Stimulated activated CD4-positive, alpha-beta T cell treated with anti-CD3 and anti-CD28 coated beads, Interleukin-1b, Interleukin-23, amount 100 ng/mL, for 1 hour (primary cell): Measurements from ENCODE around the gene PCCA.

Experiments used
- DNase-seq, 2 donors: peaks; one replicate each; pipeline ENCODE4 v3.0.0-alpha.2; 2020; ENCODE audit warnings: low read depth in 2 of 2

PCCA gene

DNA sequence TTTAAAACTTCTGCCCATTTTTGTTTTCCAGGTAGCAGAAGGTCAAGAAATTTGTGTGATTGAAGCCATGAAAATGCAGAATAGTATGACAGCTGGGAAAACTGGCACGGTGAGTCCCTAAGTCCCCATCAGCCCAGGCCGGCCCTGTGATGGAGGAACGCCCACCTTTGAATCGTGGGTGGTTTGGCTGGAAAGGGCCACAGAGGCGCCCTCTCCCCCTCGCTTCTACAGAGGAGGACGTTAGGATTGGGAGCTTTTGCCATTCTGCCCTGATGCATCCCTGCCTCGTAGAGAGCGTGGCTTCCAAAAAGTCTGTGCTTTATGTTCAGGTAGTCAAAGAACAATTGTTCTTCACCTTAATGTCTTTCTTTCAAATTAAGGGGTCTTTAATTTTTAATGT is 438.8 kb downstream of the PCCA start:
- DNase-seq = no peak

GRCh38 chr13:100528353-100528752 is 439.5 kb downstream of the PCCA start:
- DNase-seq = no peak

GRCh38 chr13:100528820-100529219 is 439.9 kb downstream of the PCCA start:
- DNase-seq = no peak

DNA sequence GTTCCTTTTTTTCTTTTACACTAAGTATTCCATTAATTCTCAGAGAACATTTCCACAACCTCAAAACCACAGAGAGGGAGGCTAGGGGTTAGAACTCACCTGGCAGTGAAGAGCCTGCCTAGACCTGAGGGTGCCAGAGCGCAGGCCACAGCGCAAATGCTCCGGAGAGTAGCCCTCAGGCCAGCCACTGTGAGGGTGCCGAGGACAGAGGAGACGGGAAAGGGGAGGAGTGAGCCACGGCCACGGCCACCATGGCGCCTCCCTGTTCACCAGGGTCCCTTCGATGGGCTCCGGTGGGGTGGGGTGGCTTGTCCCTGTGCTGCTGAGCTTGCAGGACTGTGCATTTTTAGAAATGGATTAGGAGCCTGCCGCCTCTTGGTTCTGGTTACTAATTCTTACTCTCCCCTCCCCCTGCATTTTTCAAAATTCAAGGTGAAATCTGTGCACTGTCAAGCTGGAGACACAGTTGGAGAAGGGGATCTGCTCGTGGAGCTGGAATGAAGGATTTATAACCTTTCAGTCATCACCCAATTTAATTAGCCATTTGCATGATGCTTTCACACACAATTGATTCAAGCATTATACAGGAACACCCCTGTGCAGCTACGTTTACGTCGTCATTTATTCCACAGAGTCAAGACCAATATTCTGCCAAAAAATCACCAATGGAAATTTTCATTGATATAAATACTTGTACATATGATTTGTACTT is 440.9 kb downstream of the PCCA start:
- DNase-seq = no peak

DNA sequence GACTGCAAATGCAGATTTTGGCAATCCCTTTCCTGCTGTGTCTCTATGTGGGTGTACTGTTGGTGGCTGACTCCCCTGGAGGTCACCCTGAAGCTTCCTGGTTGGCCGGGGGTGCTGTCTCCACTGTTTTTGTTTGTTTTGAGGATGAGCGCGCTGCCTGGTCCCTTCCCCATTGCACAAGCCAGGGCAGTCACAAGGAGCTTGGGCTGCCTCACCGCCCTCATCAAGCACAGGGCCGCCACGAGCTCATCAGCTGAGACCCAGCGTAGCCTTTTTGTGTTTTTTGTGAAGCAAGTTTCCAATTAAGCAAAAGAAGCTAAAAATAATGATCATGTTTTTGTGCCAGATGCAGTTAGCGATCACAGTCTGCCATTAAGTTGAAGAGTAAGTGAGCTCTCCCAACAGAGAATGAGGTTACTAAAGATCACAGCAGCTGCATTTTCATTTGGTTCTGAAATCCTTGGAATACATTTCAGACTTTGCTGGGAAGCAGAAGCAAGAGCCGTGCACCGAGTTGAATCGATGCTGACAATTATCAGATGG is 441.8 kb downstream of the PCCA start:
- no peak for DNase-seq

DNA sequence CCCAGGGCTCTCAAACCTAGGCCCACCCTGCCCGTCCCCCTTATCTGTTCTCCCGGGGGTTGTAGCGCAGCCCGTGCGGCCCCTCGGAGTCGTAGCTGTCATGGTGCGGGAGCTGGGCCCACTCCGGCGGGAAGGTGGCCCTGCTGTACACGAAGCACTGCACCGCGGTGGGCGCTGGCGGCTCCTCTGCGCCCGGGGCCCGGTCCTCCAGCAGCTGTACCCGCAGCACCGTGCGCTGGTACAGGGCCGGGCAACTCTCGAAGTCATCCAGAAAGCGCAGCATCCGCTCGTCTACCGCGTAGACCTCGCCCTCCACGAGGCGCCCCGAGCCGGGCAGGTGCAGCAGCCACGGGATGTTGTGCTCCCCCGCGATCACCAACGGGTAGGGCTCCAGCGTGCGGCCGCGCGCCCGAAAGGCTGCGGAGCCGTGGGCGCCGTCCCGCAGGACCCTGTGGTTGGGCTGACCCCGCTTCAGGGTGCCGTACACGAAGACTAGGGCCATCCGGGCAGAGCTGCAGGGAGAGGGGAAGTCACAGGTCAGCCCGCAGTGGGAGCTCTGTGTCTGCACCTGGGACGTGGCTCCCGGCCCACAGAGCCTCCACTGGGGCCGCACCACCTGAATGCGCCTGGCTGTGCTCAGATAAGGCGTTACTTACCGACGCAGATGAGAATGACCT is 443.3 kb downstream of the PCCA start:
- DNase-seq = no peak

GRCh38 chr13:100532836-100533435 is 444.0 kb downstream of the PCCA start:
- no peak for DNase-seq

DNA sequence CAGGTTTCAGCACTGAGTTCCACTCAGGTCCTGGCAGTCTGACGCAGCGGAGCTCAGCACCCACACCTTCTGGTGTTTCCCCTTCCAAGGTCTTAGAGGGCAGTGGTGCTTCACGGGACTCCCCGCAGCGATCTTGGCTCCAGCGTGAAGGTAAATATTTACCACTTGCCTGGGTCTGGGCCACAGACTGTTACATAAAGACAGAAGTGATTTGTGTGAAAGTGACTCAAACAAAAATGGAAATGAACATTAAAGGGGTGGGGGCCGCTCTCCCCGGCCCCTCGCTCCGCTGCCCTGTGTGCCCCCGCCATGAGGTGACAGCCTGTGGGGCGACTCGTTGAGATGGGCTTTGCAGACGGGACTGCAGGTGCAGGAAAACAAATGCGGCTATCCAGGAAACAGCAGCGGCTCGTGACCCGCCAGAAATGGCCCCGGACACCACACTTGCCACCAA is 444.7 kb downstream of the PCCA start:
- no peak for DNase-seq

GRCh38 chr13:100534147-100534843 is 445.4 kb downstream of the PCCA start:
- no peak for DNase-seq

GRCh38 chr13:100534911-100535310 is 446.0 kb downstream of the PCCA start:
- no peak for DNase-seq

DNA sequence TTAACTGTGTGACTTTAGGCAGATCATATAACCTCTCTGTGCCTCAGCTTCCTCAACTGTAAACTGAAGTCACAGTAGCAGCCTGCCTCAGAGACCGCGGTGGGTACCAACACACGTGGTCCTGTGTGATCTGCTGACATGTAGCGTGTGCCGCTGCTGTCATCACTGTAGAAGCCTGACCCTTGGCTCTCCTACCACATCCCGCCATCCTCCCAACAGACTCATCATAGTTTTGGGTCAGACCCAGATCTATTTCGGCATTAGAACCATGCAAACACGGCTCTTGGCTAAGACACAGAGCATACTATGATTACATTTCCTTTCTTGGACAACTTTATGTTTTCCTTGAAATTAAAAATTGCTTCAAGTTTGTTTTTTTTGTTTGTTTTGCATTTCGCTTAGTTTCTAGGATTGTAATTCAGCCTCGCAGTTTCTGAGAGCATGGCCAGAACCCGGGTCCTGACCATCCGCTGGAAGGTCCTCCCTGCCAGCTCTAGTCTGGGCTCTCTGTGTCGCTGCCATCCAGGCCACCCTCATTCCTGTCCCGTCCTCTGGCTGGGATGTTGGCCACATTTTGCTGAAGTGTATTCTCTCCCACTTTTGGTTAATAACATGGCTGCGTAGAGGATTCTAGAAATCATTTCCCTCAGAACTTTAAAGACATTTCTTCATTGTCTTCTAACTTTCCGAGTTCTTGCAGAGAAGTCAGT is 446.7 kb downstream of the PCCA start:
- DNase-seq = no peak

DNA sequence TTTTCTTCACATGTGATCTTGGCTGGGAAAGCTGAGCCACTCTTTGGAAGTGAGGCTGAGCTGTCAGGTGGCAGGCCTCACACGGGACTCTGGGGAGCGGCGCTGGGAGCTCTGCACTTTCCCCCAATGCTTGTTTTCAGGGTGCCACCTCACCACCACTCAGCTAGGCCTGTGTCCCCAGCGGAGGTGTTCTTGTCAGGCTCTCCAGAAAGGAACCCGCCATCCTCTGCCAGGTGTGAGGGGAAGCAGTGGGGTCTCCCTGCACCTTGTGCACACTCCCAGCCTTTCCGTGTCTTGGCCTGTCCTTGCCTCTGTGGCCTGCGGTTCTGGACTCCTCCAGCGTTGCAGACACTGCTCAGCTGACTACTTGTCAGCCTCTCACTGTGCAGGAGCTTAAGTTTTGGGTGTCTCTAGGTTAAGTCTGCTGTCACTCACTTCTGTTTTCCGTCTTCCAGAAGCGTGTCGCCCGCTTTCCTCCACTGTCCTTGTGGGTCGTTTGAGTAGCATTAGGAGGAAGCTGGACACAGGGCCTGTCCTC is 447.8 kb downstream of the PCCA start:
- DNase-seq = no peak

- no peak for DNase-seq
Measured at GRCh38 chr13:100537486-100537885, 448.6 kb downstream of the PCCA start.

DNA sequence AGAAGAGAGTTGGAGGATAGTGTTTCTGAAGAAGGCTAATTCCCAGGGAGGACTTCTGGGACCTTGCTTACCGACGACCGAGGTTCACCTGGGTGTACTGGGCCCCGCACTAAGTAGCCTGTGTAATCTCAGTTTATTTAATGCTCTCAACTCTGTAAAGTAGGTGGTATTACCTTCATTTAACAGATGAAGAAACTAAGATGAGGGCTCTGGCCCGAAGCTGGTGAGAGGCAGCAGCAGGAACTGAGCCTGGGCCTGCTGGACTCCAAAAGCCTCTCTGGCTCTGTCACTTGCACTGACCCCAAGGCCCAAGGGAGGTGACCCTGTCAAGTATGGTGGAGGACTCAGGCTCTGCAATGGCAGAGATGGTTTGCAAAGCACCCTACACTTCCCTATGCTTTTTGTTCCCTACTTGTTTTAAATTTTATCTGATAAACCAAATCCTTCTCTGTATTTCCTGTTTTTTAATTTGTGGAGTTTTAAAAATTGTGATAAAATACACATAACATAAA is 449.1 kb downstream of the PCCA start:
- no peak for DNase-seq

DNA sequence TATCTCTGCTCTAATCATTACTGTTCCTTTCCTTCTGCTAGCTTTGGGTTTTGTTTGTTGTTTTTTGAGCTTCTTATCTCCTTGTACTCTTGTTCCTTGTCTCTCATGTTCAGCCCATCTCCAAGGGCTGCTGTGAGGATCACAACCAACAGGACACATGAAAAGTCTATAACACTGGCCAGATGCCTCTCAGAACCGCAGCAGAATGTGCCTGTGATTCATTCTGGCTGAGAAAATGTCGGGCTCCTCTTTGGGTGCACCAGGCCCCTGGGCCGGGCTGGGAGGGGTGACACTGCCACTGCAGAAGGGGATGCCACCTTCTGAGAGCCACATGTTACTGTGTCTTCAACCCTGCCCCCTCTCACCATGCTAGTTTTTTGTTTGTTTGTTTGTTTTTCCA is 451.7 kb downstream of the PCCA start:
- no peak for DNase-seq

GRCh38 chr13:100541897-100542825 is 453.3 kb downstream of the PCCA start:
- DNase-seq = no peak

- DNase-seq = no peak
Measured at GRCh38 chr13:100542826-100543156, 453.9 kb downstream of the PCCA start.

DNA sequence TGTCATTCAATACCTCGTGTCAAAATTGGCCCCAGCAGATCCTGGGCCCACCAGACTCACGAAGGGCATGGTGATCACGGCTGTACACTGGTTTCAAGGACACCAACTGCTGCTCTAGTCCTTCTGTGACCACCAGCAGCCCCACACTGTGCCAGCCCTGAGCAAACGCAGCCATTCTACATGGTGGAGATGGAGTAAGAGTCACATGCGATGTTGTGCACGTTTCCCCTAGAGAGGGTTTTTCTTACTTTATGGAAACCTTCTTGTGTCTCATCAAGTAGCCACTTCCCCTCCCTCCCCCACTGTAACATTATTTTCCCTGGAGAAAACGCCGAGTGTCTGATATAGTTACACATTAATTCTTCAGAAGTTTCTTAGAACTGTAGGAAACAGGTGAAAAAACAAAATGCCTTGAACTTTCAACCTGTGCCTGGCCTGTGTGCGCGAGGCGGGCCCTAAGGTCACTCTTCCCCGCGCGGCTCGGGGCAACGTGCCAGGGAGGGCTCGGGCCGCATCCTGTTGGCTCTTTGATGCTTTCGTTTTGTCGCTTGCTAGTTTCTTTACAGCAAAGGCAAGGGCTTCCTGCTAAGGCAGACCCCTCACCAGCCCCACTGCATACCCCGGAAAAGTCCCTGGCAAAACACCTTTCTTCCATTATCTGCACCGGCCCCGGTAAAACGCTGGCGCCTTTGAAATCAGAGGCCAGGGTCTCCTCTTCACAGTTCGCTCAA is 455.1 kb downstream of the PCCA start:
- no peak for DNase-seq
